Cardiac fibroblast (primary cell): Measurements from ENCODE around the gene CAPN5.

ENCODE experiments used
- DNase-seq, 2 donors: peaks; one replicate each; pipeline versions ENCODE4 v3.0.0 to v3.0.0-alpha.2; 2010; ENCODE audit warnings: low read depth in 2 of 2
- H3K4me3 ChIP-seq, 2 donors: replicated peaks in 1 of 2; 1 replicate in 1 of 2; 2 replicates in 1 of 2; pipeline ENCODE4 v1.5.1; 2011; ENCODE audit warnings: low read depth in 2 of 2, low read length in 2 of 2, mild to moderate bottlenecking in 2 of 2, moderate library complexity in 1 of 2
- TF ChIP-seq, protein P1 (sequence below): IDR thresholded peaks from one replicate; pipeline ENCODE4 v1.5.1; 2011; ENCODE audit warnings: low read depth, mild to moderate bottlenecking, low read length, inconsistent platforms

CAPN5 gene

GRCh38 chr11:77051511-77051910 lies 15.3 kb upstream of the CAPN5 start:
- DNase-seq = peak; percentile 47 to 50
- TF ChIP-seq, protein P1, sequence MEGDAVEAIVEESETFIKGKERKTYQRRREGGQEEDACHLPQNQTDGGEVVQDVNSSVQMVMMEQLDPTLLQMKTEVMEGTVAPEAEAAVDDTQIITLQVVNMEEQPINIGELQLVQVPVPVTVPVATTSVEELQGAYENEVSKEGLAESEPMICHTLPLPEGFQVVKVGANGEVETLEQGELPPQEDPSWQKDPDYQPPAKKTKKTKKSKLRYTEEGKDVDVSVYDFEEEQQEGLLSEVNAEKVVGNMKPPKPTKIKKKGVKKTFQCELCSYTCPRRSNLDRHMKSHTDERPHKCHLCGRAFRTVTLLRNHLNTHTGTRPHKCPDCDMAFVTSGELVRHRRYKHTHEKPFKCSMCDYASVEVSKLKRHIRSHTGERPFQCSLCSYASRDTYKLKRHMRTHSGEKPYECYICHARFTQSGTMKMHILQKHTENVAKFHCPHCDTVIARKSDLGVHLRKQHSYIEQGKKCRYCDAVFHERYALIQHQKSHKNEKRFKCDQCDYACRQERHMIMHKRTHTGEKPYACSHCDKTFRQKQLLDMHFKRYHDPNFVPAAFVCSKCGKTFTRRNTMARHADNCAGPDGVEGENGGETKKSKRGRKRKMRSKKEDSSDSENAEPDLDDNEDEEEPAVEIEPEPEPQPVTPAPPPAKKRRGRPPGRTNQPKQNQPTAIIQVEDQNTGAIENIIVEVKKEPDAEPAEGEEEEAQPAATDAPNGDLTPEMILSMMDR = no peak

DNA sequence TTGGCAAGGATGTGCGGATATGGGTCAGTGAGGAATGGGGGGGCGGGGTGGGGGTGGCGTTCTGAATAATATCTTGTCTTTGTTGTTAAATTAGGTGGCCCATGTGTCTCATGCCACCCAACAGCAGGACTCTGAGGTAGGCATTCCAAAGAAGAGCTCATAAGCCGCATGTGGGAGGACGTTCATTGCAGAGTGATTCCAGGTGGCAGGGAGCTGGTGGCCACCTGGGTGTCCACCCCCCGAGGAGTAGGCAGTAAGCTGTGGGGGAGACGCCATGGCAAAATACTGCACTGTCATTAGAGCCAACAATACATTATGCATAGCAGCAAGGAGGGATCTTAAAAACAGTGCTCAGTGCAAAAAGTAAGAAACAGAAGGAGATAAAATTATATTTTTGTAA lies 14.3 kb upstream of the CAPN5 start:
- H3K4me3 ChIP-seq = no peak overlapping the region
- TF ChIP-seq, protein P1 = no peak
- DNase-seq = no peak

More at GRCh38 chr11:77051511-77051910, 15.3 kb upstream of the CAPN5 start:
- no peak overlapping the region for H3K4me3 ChIP-seq

GRCh38 chr11:77053217-77054015 lies 13.4 kb upstream of the CAPN5 start:
- TF ChIP-seq, protein P1 = no peak
- no peak overlapping the region for H3K4me3 ChIP-seq
- DNase-seq = no peak

DNA sequence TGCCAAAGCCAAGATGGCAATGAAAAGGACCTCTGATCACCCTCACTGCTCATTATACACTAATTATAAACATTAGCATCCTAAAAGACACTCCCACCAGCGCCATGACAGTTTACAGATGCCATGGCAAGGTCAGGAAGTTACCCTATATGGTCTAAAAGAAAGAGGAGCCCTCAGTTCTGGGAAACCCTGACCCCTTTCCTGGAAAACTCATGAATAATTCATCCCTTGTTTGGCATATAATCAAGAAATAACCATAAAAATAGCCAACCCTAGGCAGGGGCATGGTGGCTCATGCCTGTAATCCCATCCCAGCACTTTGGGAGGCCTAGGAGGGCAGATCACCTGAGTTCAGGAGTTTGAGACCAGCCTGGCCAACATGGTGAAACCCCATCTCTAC lies 12.7 kb upstream of the CAPN5 start:
- H3K4me3 ChIP-seq = no peak overlapping the region
- no peak for DNase-seq
- TF ChIP-seq, protein P1 = no peak

DNA sequence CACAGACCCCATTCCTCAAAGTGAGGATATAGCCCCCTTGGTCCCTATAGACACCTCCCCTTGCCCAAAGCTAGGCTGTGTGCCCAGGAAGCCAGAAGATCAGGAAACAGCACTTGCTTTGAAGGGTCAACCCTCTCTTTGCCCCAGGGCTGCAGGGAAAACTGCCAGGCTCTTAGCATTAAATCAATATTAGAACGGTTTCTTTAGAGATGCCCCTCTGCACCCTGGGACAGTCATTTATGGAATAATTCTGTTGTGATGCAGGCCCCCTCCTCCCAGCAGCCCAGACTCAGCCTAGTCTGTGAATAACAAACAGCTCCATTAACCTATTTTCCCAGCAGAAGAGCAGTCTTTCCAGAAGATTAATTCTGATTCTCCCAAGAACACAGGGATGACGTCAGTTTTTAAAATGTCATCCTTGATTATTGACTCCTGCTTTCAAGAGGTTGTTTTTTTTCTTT lies 11.6 kb upstream of the CAPN5 start:
- DNase-seq = no peak
- no peak overlapping the region for H3K4me3 ChIP-seq
- TF ChIP-seq, protein P1 = no peak

- H3K4me3 ChIP-seq = no peak overlapping the region
- TF ChIP-seq, protein P1 = no peak
- no peak for DNase-seq
Observed at GRCh38 chr11:77055913-77056312, 10.9 kb upstream of the CAPN5 start.
